OCI-LY1 (cell line): ENCODE data around the gene CCL28.

Experiments
- H2AFZ ChIP-seq: fragments of 200-600 bp; sonication (generic), shearing (Covaris generic); 2 replicates; pipeline ENCODE4 v1.6.0; 2014; ENCODE audit warnings: antibody characterized with exemption, mild to moderate bottlenecking, low read length
- H3F3A ChIP-seq: fragments of 200-600 bp; sonication (generic), shearing (Covaris generic); 2 replicates; pipeline ENCODE4 v1.6.0; 2014; ENCODE audit warnings: mild to moderate bottlenecking, antibody characterized with exemption, low read length, moderate library complexity; ENCODE audit not compliant: insufficient read depth
- H3K27ac ChIP-seq: fragments of 200-600 bp; sonication (generic); 2 replicates; pipeline ENCODE4 v1.5.1; 2014; ENCODE audit warnings: low read length, mixed run types, mild to moderate bottlenecking, low read depth; ENCODE audit not compliant: poor library complexity, severe bottlenecking
- H3K27me3 ChIP-seq: fragments of 200-600 bp; sonication (generic); 2 replicates; pipeline ENCODE4 v1.6.0; 2014; ENCODE audit warnings: antibody characterized with exemption, mild to moderate bottlenecking, low read length, moderate library complexity; ENCODE audit not compliant: insufficient read depth
- H3K36me3 ChIP-seq: fragments of 200-600 bp; sonication (generic); 2 replicates; pipeline ENCODE4 v1.6.1; 2014; ENCODE audit warnings: mild to moderate bottlenecking, antibody characterized with exemption, low read length, moderate library complexity, mixed read lengths; ENCODE audit not compliant: insufficient read depth
- H3K4me1 ChIP-seq: fragments of 200-600 bp; sonication (generic); 2 replicates; pipeline ENCODE4 v1.5.1; 2014; ENCODE audit warnings: mild to moderate bottlenecking, low read length, moderate library complexity; ENCODE audit not compliant: insufficient read depth, severe bottlenecking
- H3K4me2 ChIP-seq: fragments of 200-600 bp; sonication (generic), shearing (Covaris generic); 2 replicates; pipeline ENCODE4 v1.6.1; 2014; ENCODE audit warnings: low read length
- H3K4me3 ChIP-seq: fragments of 200-600 bp; sonication (generic); 2 replicates; pipeline ENCODE4 v1.5.1; 2014; ENCODE audit warnings: low read length, low read depth, mild to moderate bottlenecking, mixed read lengths; ENCODE audit not compliant: poor library complexity, severe bottlenecking
- H3K79me2 ChIP-seq: fragments of 200-600 bp; shearing (Covaris generic); 2 replicates; pipeline ENCODE4 v1.6.1; 2016; ENCODE audit warnings: mixed run types, low read length, mixed read lengths; ENCODE audit not compliant: insufficient read depth
- H3K9ac ChIP-seq: fragments of 200-600 bp; sonication (generic), shearing (Covaris generic); 2 replicates; pipeline ENCODE4 v1.6.1; 2014; ENCODE audit warnings: mild to moderate bottlenecking, low read length, mixed read lengths
- H3K9me2 ChIP-seq: fragments of 200-600 bp; sonication (generic), shearing (Covaris generic); 2 replicates; pipeline ENCODE4 v1.6.1; 2014; ENCODE audit warnings: low read depth, mild to moderate bottlenecking, low read length, mixed read lengths
- H3K9me3 ChIP-seq: fragments of 200-600 bp; shearing (Covaris generic); 2 replicates; pipeline ENCODE4 v1.6.1; 2014; ENCODE audit warnings: low read length, mixed read lengths
- H4K20me1 ChIP-seq: fragments of 200-600 bp; sonication (generic), shearing (Covaris generic); 2 replicates; pipeline ENCODE4 v1.6.0; 2016; ENCODE audit warnings: mild to moderate bottlenecking, low read length; ENCODE audit not compliant: insufficient read depth
- EZH2 ChIP-seq: fragments of 200-600 bp; sonication (generic), shearing (Covaris generic); IDR thresholded peaks from 2 replicates; pipeline ENCODE4 v1.8.0; 2017; ENCODE audit warnings: borderline replicate concordance, mixed run types, mild to moderate bottlenecking, antibody characterized with exemption, low read length, moderate library complexity, mixed read lengths
- TF ChIP-seq, protein P1 (sequence below): fragments of 200-600 bp; sonication (generic), shearing (Covaris generic); IDR thresholded peaks from 2 replicates; pipeline ENCODE4 v1.5.1; 2017; ENCODE audit warnings: mild to moderate bottlenecking, antibody characterized with exemption, low read length, moderate library complexity, mixed read lengths

Gene CCL28

DNA sequence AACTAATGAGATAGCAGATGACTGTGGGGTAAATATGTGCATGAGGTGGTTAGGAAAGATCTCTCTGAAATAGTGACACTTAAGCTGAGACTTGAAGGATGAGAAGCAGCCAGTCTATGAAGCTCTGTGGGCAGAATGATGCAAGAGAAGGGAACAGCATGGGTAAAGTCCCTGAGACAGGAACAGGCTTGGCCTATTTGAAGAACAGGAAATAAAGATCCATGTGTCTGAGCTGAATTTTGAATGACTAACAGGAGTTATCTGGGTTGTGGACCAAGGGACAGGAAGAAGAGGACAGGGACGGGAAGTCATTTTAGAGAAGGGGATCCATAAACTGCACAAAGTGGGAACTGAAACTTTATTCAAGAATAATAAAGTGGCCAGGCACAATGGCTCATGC is 73.3 kb downstream of the CCL28 start:
- no peaks in the 10 kb centered on the region for H3F3A ChIP-seq
- H3K9me3 ChIP-seq: no peaks in the 10 kb centered on the region
- H3K79me2 ChIP-seq: no peaks in the 10 kb centered on the region
- no peaks in the 10 kb centered on the region for H4K20me1 ChIP-seq
- H3K4me3 ChIP-seq: no peak overlapping the region
- no peak overlapping the region for H3K27ac ChIP-seq
- H2AFZ ChIP-seq: no peak overlapping the region
- H3K36me3 ChIP-seq: no peaks in the 10 kb centered on the region
- H3K9ac ChIP-seq: no peak overlapping the region
- H3K4me2 ChIP-seq: no peak overlapping the region
- H3K27me3 ChIP-seq: no peaks in the 10 kb centered on the region
- no peaks in the 10 kb centered on the region for H3K4me1 ChIP-seq
- H3K9me2 ChIP-seq: no peaks in the 10 kb centered on the region
- TF ChIP-seq EZH2: no peak
- TF ChIP-seq, protein P1, sequence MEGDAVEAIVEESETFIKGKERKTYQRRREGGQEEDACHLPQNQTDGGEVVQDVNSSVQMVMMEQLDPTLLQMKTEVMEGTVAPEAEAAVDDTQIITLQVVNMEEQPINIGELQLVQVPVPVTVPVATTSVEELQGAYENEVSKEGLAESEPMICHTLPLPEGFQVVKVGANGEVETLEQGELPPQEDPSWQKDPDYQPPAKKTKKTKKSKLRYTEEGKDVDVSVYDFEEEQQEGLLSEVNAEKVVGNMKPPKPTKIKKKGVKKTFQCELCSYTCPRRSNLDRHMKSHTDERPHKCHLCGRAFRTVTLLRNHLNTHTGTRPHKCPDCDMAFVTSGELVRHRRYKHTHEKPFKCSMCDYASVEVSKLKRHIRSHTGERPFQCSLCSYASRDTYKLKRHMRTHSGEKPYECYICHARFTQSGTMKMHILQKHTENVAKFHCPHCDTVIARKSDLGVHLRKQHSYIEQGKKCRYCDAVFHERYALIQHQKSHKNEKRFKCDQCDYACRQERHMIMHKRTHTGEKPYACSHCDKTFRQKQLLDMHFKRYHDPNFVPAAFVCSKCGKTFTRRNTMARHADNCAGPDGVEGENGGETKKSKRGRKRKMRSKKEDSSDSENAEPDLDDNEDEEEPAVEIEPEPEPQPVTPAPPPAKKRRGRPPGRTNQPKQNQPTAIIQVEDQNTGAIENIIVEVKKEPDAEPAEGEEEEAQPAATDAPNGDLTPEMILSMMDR: no peak

- Histone ChIP-seq H3K4me3 (no peak overlapping the region), H3K79me2 (no peaks in the 10 kb centered on the region), H3F3A (no peaks in the 10 kb centered on the region), H3K36me3 (no peaks in the 10 kb centered on the region), H3K9me2 (no peaks in the 10 kb centered on the region), H3K9ac (no peak overlapping the region), H2AFZ (no peak overlapping the region), H3K27ac (no peak overlapping the region), H3K4me2 (no peak overlapping the region), H3K4me1 (no peaks in the 10 kb centered on the region), H4K20me1 (no peaks in the 10 kb centered on the region), H3K27me3 (peaks cover 2% of the 10 kb centered on the region; the same call in 1 of the 2 replicates), H3K9me3 (no peaks in the 10 kb centered on the region)
- no peak for TF ChIP-seq EZH2
- TF ChIP-seq, protein P1: no peak
Observed at GRCh38 chr5:43336159-43336558, 76.0 kb downstream of the CCL28 start.

DNA sequence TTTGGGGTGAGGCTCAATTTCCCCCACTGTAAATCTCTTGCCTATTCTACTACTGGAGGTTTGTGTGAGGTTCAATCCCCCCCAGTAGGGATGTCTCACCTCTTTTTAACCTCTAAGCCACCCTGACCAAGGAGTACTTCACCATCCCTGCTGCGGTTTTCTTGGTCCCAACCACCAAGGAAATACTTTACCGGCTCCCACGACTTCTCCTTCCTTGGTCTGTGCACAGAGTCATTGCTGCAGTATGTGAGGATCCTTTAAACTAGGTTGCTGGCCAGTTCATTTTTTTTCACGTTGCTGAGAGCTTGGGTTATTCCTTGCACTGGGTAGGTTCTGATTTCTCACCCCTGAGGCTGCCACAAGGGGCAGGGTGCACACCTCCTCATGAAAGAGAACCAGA is 76.5 kb downstream of the CCL28 start:
- Histone ChIP-seq H3K36me3 (no peaks in the 10 kb centered on the region), H3F3A (no peaks in the 10 kb centered on the region), H3K9ac (no peak overlapping the region), H3K27ac (no peak overlapping the region), H3K4me2 (no peak overlapping the region), H4K20me1 (no peaks in the 10 kb centered on the region), H3K4me1 (no peaks in the 10 kb centered on the region), H3K9me2 (no peaks in the 10 kb centered on the region), H3K9me3 (no peaks in the 10 kb centered on the region), H3K4me3 (no peak overlapping the region), H2AFZ (no peak overlapping the region), H3K27me3 (peaks cover 2% of the 10 kb centered on the region; the same call in 1 of the 2 replicates), H3K79me2 (no peaks in the 10 kb centered on the region)
- no peak for TF ChIP-seq EZH2
- TF ChIP-seq, protein P1: no peak
